Duodenal mucosa (tissue), 2 donors: Measurements from ENCODE around the gene GAL3ST1.
"Not testable (repeated sequence)": the region's sequence is repeated elsewhere in the genome, so short reads cannot be mapped to it uniquely, and the experiment has no call there.

ENCODE experiments used
- H3K27ac ChIP-seq: one replicate; pipeline ENCODE4 v1.7.0; 2013; ENCODE audit warnings: low read depth, low read length
- H3K27me3 ChIP-seq, 2 donors: one replicate each; pipeline ENCODE4 v1.7.0; 2013; ENCODE audit warnings: low read length in 2 of 2, control low read depth in 1 of 2; ENCODE audit not compliant: insufficient read depth in 2 of 2, control insufficient read depth in 1 of 2
- H3K36me3 ChIP-seq, 2 donors: one replicate each; pipeline ENCODE4 v1.7.0; 2013; ENCODE audit warnings: low read length in 2 of 2, control low read depth in 1 of 2; ENCODE audit not compliant: insufficient read depth in 2 of 2, control insufficient read depth in 1 of 2
- H3K4me1 ChIP-seq, 2 donors: one replicate each; pipeline ENCODE4 v1.7.0; 2013; ENCODE audit warnings: low read length in 2 of 2, control low read depth in 1 of 2; ENCODE audit not compliant: insufficient read depth in 2 of 2, control insufficient read depth in 1 of 2
- H3K4me3 ChIP-seq, 2 donors: one replicate each; pipeline ENCODE4 v1.7.0; 2013; ENCODE audit warnings: low read length in 2 of 2, low read depth in 1 of 2
- H3K9ac ChIP-seq, 2 donors: one replicate each; pipeline ENCODE4 v1.7.0; 2013; ENCODE audit warnings: low read length in 2 of 2, low read depth in 1 of 2
- H3K9me3 ChIP-seq, 2 donors: one replicate each; pipeline ENCODE4 v1.7.0; 2013; ENCODE audit warnings: low read length in 2 of 2, control low read depth in 1 of 2; ENCODE audit not compliant: control insufficient read depth in 1 of 2

Gene GAL3ST1

DNA sequence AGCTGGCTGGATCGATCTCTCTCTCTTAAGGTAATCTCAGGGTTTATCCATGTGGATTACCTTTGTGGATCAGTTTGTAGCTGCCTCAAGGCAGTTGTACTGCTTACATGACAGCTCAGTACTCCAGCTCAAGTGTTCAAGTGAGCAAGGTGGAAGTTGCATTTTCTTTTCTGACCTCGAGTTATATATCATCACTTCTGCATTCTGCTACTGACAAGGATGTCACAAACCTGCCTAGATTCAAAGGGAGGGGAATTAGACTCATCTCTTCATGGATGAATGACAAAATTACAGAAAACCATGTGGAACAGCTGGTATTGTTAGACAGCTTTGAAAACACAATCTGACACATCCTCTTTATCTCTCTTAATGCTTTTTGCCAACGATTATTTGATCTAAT, 26.5 kb upstream of the GAL3ST1 start:
- Histone ChIP-seq H3K27me3 (no peaks in the 10 kb centered on the region), H3K4me3 (no peak overlapping the region), H3K9ac (no peak overlapping the region), H3K27ac (no peak overlapping the region), H3K36me3 (no peaks in the 10 kb centered on the region), H3K9me3 (no peaks in the 10 kb centered on the region), H3K4me1 (peaks cover 4 to 8% of the 10 kb centered on the region in 2 donors)

DNA sequence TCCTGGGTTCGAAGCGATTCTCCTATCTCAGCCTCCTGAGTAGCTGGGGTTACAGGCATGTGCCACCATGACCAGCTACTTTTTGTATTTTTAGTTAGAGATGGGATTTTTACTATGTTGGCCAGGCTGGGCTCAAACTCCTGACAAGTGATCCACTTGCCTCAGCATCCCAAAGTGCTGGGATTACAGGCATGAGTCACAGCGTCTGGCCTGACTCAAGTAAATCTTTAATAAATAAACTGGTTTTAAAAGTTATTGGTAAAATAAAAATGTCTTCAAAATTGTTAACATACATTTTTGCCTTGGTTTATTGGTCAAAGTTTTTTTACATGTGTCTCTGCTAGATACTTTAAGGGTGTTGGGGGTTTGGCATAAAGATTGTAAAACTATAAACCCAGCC, 24.5 kb upstream of the GAL3ST1 start:
- H3K9me3 ChIP-seq, result no peaks in the 10 kb centered on the region
- no peaks in the 10 kb centered on the region for H3K27me3 ChIP-seq
- no peak overlapping the region for H3K9ac ChIP-seq
- H3K4me1 ChIP-seq, result no peaks in the 10 kb centered on the region
- H3K27ac ChIP-seq, result no peak overlapping the region
- no peaks in the 10 kb centered on the region for H3K36me3 ChIP-seq
- H3K4me3 ChIP-seq, result no peak overlapping the region

- H3K9ac ChIP-seq, result no peak overlapping the region
- peaks cover 0 to 4% of the 10 kb centered on the region in 2 donors for H3K4me1 ChIP-seq
- H3K4me3 ChIP-seq, result no peak overlapping the region
- H3K36me3 ChIP-seq, result no peaks in the 10 kb centered on the region
- no peaks in the 10 kb centered on the region for H3K9me3 ChIP-seq
- no peaks in the 10 kb centered on the region for H3K27me3 ChIP-seq
- H3K27ac ChIP-seq, result no peak overlapping the region
These were observed 22.4 kb upstream of the GAL3ST1 start for GRCh38 chr22:30596886-30597285.

GRCh38 chr22:30596199-30596598, 21.7 kb upstream of the GAL3ST1 start:
- Histone ChIP-seq H3K27ac (no peak overlapping the region), H3K9me3 (no peaks in the 10 kb centered on the region), H3K4me1 (peaks cover 1 to 6% of the 10 kb centered on the region in 2 donors), H3K36me3 (no peaks in the 10 kb centered on the region), H3K27me3 (no peaks in the 10 kb centered on the region), H3K9ac (no peak overlapping the region), H3K4me3 (no peak overlapping the region)

DNA sequence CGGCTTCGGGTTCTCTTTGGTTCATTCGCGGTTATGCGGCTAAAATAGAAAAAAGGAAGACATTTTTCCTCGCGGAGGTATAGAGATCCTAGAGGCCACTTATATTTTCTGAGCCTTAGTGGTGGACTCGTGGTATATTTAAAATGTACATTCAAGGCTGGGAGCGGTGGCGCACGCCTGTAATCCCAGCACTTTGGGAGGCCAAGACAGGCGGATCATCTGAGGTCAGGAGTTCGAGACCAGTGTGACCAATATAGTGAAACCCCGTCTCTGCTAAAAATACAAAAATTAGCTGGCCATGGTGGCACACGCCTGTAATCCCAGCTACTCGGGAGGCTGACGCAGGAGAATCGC, 17.9 kb upstream of the GAL3ST1 start:
- peak overlapping the region; percentile 96 to 99 for H3K4me3 ChIP-seq
- H3K9ac ChIP-seq, result not testable (repeated sequence)
- H3K4me1 ChIP-seq, result peaks cover 16 to 17% of the 10 kb centered on the region in 2 donors

DNA sequence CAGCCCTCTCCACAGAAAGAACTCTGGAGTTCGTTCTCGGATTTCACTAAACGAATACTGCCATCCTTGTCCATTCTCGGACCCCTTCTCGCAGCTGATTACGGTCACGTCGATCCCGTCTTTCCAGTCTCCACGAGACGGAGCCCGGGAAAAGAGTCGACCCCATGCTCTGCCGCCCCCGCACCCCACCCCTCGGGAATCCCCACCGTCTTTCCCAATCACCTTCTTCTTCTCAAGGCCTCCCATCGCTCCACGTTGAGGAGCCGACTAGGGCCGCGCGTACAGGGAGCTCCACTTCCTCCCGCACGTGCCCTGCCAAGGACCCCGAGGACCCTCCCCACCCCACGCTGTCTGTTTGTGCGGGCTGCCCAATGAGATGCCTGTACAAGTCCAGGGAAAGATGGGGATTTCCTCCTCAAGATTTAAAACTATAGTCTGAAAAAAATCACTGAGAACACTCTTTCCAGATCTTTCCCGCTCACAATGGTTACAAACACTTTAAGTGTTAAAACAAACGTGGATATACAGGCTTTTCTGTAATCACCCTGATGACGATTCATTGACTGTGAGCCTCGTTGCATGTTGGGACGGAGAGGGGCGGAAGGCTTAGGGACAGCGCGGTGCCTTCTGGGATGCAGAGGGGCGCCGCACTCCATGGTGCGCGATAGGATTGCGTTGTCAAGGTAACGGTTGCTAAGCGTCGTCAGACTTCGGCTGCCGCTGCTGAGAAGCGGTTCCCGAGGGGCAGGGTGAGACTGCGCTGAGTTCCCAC, 17.3 kb upstream of the GAL3ST1 start, which contains the start of gene PES1:
Gene PES1, minus strand, starts transcription at position 323 of the 772 bp plus-strand sequence. Its CDS starts 77 bp downstream, at position 246.
- H3K9me3 ChIP-seq, result no peaks in the 10 kb centered on the region
- peak within 1 kb of the TSS; percentile 38 to 93 for H3K9ac ChIP-seq
- peaks cover 15 to 29% of the 10 kb centered on the region in 2 donors for H3K36me3 ChIP-seq
- no peaks in the 10 kb centered on the region for H3K27me3 ChIP-seq
- H3K4me1 ChIP-seq, result peaks cover 16 to 17% of the 10 kb centered on the region in 2 donors
- H3K27ac ChIP-seq, result peak within 1 kb of the TSS; percentile 73
- peak within 1 kb of the TSS; percentile 96 to 99 for H3K4me3 ChIP-seq

More for the DNA sequence above, 17.9 kb upstream of the GAL3ST1 start:
- not testable (repeated sequence) for H3K9me3 ChIP-seq, H3K27ac ChIP-seq, H3K27me3 ChIP-seq
- peaks cover 10 to 24% of the 10 kb centered on the region in 2 donors for H3K36me3 ChIP-seq

DNA sequence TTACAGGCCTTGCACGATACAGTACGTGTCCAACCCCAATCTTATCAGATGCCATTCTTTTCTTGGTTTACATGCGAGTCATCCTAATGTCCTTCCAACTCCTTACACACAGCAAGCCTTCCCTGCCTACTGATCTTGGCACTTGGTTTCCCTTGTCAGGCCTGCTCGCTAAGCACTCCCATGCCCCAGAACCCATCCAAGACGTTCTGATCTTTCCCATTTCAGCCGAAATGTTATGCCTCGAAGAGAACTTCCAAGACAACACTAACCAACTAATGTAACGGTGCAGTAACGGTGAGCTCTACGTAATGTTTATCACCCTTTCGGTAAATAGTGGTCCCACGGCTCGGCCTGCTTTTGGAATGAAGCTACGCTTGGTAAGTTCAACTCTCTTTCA, 16.7 kb upstream of the GAL3ST1 start:
- Histone ChIP-seq H3K36me3 (peaks cover 21 to 35% of the 10 kb centered on the region in 2 donors), H3K27ac (no peak overlapping the region), H3K9me3 (no peaks in the 10 kb centered on the region), H3K4me3 (peak overlapping the region; percentile 96 to 99), H3K9ac (peak overlapping the region; percentile 38 to 93), H3K27me3 (no peaks in the 10 kb centered on the region), H3K4me1 (peaks cover 16 to 17% of the 10 kb centered on the region in 2 donors)

DNA sequence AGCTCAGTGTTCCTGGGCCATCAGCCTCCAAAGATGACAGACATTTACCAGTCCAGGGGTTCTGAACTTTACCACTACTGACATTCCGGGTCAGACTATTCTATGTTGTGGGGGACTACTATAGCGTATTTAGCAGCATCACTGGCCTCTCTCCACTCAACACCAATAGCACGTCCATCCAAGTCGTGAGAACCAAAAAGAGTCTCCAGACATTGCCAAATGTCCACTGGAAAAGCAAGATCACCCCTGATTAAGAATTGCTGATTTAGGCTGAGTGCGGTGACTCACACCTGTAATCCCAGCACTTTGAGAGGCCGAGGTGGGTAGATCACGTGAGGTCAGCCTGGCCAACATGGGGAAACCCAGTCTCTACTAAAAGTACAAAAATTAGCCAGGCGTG, 11.9 kb upstream of the GAL3ST1 start:
- no peaks in the 10 kb centered on the region for H3K27me3 ChIP-seq
- H3K4me1 ChIP-seq, result peaks cover 13 to 16% of the 10 kb centered on the region in 2 donors
- H3K36me3 ChIP-seq, result peaks cover 61 to 81% of the 10 kb centered on the region in 2 donors

GRCh38 chr22:30584441-30584840, 10.0 kb upstream of the GAL3ST1 start:
- H3K4me3 ChIP-seq, result no peak overlapping the region
- no peaks in the 10 kb centered on the region for H3K9me3 ChIP-seq
- no peak overlapping the region for H3K9ac ChIP-seq
- H3K4me1 ChIP-seq, result no peaks in the 10 kb centered on the region
- H3K27me3 ChIP-seq, result no peaks in the 10 kb centered on the region
- H3K36me3 ChIP-seq, result peaks cover 80 to 98% of the 10 kb centered on the region in 2 donors
- no peak overlapping the region for H3K27ac ChIP-seq

More for the DNA sequence above, 11.9 kb upstream of the GAL3ST1 start:
- Histone ChIP-seq H3K4me3 (no peak overlapping the region), H3K9ac (no peak overlapping the region), H3K9me3 (no peaks in the 10 kb centered on the region), H3K27ac (no peak overlapping the region)

DNA sequence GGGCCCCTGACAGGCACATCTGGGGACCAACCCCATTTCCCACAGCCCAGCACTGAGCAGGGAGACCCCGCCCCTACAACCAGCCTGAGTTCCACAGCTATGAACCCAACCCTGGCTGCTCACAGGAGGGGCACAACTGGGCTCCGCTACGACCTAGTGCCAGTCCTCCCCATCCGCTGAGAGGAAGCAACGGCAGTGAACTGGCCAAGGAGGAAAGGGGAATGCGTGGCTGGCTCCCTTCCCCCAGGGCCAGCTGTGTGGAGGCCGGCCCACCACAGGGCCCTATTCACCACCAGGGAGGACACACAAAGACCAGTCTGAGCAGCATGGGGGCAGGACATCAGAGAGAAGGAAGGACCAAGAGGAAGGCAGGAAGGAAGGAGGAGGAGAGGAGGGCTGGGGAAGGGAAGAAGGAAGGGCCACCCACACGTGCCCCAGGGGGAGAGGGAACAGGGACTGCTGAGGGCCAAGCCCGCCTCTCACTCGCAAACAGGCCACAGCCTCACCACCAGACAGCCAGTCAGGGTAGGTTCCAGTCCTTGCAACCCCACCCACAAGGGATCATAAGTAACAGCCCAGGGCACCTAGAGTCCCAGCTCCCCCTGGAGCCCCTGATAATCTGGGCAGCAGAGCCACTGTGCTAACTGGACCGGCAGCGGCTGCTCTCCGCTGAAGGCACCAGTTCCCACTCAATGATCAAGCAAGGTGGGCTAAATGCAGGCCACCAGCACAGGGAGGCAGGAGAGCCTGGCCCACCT, 8.5 kb upstream of the GAL3ST1 start:
- Histone ChIP-seq H3K9me3 (no peaks in the 10 kb centered on the region), H3K27me3 (no peaks in the 10 kb centered on the region), H3K4me3 (no peak overlapping the region), H3K36me3 (peaks cover 89 to 98% of the 10 kb centered on the region in 2 donors), H3K9ac (no peak overlapping the region), H3K4me1 (no peaks in the 10 kb centered on the region), H3K27ac (no peak overlapping the region)
